ENCODE results near the gene RAET1L.

RAET1L gene

DNA sequence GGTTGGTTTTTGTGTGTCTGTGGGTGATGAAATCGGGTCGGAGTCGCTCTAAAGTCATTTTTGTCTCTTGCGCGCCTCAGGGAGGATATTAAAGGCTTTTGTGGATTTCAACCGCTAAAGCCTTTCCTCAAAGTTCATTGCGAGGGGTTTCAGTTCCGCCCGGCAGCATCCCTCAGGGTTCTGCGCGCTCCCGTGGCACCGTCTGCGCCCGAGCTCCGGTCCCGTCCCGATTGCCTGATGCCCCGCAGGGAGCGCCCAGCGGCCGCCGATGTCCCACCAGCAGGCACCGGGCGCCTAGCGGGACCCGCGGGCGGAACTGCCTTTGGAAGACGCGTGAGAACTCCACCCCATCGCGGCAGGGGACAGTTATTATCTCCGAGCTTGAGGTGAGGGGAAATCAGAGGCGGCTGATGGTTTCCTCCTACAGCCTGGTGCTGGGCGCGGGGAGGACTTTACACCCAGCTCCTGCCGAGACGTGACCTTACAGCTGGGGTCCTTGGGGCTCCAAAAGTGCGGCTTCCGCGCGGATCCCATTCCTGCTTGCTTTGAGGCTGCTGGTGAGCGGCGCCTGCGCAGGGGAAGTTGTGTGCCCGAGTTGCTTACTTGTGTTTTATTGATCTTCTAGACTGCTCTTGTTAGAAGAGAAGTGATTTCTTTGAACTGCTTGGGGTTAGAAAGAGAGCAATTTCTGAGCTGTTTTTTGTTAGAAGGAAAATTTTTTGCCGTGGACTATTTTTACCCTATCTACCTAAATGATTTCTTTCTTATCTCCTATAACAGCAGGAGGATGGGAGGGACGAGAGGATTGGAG is 34.5 kb downstream of the RAET1L start:
- DNase-seq (ENCODE audit: low spot score) = no peak
- CTCF ChIA-PET = interaction anchor here (0.6 to 1.8 kb wide), 2 partner anchors 38 to 80 kb away, joined by 3 to 5 read pairs; no protein-coding TSS in a partner anchor
- POLR2A ChIA-PET (ENCODE audit: low non-redundant PET) = no interaction called here
- no peak overlapping the region for H3K27ac ChIP-seq
- TF ChIP-seq, protein P1, sequence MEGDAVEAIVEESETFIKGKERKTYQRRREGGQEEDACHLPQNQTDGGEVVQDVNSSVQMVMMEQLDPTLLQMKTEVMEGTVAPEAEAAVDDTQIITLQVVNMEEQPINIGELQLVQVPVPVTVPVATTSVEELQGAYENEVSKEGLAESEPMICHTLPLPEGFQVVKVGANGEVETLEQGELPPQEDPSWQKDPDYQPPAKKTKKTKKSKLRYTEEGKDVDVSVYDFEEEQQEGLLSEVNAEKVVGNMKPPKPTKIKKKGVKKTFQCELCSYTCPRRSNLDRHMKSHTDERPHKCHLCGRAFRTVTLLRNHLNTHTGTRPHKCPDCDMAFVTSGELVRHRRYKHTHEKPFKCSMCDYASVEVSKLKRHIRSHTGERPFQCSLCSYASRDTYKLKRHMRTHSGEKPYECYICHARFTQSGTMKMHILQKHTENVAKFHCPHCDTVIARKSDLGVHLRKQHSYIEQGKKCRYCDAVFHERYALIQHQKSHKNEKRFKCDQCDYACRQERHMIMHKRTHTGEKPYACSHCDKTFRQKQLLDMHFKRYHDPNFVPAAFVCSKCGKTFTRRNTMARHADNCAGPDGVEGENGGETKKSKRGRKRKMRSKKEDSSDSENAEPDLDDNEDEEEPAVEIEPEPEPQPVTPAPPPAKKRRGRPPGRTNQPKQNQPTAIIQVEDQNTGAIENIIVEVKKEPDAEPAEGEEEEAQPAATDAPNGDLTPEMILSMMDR (conservative IDR thresholded peaks at IDR 0.05; ENCODE audit: low read depth) = no peak

DNA sequence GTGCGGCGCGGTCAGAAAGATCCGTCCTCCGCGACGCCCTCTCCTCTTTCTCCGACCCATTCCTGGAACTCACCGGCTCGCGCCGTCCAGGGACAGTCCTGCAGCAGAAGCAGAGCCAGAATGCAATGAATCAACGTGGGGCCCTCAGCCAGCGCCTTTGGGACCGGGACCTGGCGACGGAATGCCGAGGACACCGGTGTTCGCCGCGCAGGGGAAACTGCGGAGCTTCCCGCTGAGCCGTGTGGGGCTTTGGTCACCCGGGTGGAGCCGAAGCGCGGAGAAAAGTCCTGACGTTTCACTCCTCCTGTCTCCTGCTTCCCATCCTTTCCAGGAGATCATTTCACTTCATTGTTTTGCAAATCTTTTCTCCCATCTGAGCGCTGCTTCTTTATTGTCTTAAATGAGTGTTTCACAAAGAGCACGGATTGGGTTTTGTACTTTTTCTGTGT is 35.1 kb downstream of the RAET1L start:
- TF ChIP-seq, protein P1 (conservative IDR thresholded peaks at IDR 0.05; ENCODE audit: low read depth) = no peak
- no peak overlapping the region for H3K27ac ChIP-seq
- POLR2A ChIA-PET (ENCODE audit: low non-redundant PET) = no interaction called here
- CTCF ChIA-PET = interaction anchor here (1.8 kb wide), 1 partner anchor 81 kb away, joined by 5 read pairs; no protein-coding TSS in a partner anchor
- DNase-seq (ENCODE audit: low spot score) = no peak

DNA sequence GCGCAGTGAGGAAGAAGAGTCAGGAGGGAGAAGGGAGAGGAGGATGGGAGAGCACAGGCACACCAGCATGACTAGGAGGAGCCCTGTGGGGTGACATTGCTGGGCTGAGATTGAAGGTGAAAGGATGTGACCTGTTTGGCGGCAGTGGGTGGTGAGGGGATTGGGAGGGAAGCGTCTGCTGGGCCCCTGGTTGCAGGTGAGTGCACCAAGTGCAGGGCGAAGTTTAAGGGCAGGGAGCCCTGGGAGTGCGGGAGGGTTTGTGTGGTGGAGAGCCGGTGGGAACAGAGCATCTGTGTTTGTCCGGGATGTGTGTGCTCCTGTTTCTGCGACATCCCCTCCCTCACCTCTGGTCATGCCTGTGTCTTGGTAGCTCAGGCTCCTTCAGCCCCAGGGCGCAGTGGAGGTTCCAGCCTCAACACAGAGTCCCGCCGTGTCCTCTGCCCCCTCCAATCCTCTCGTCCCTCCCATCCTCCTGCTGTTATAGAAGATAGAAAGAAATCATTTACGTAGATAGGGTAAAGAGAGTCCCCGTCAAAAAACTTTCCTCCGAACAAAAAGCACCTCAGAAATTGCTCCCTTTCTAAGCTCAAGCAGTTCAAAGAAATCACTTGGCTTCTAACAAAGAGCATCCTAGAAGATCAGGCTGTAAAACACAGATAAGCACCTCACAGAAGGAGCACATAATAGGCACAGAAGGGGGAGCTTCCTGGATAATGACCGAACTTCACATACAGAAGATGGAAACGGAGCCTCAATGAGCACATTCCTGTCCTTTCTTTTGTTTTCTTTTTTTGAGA is 36.6 kb downstream of the RAET1L start:
- ChIA-PET POLR2A (ENCODE audit: low non-redundant PET) (no interaction called here), CTCF (interaction anchor here (0.6 kb wide), 3 partner anchors 284 to 506 kb away, joined by 3 read pairs; no protein-coding TSS in a partner anchor)
- no peak for DNase-seq (ENCODE audit: low spot score)
- TF ChIP-seq, protein P1 (conservative IDR thresholded peaks at IDR 0.05; ENCODE audit: low read depth) = no peak
- H3K27ac ChIP-seq = no peak overlapping the region

DNA sequence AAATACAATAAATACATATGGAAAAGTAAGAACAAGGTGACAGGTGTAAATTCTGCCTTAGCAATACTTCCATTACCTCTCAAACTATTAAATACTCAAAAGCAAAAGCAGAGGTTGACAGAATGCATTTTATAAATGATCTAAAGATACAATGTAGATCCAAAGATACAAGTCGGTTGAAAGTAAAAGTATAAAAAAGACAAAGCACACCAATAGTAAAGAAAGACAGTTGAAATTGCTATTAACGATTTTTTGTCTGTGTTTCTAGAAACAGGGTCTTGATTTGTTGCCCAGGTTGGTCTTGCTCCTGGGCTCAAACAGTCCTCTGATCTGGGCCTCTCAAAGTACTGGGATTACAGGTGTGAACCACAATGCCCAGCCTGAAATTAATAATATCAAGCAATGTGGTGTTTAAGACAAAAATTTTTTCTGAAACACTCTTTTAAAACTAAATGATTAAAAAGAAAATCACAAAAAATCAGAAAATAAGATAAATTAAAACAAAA is 37.7 kb downstream of the RAET1L start:
- ChIA-PET POLR2A (ENCODE audit: low non-redundant PET) (no interaction called here), CTCF (interaction anchor here (0.6 kb wide), 1 partner anchor 283 kb away, joined by 3 read pairs; no protein-coding TSS in a partner anchor)
- no peak for DNase-seq (ENCODE audit: low spot score)
- H3K27ac ChIP-seq = no peak overlapping the region
- TF ChIP-seq, protein P1 (conservative IDR thresholded peaks at IDR 0.05; ENCODE audit: low read depth) = no peak

DNA sequence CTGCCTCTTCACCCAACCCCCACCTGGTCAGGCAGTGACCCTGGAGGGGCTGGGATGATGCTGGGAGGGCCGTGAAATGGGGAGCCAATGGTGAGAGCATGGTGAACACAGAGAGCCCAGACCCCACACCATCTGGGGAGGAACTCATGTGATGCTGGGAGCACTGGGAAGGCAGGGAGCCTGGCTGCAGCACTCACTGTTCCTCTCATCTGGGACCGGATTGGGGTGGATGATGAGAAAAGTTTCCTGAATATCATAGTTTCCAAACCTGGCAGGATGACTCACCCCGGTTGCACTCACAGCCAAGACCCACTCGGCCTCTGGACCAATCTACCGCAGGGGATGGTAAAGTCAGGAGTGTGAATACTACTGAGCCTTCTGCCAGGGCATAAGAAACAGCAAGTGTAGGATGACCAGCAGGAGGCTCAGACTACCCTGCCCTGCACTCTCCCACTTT is 39.8 kb downstream of the RAET1L start:
- ChIA-PET CTCF (no interaction called here), POLR2A (ENCODE audit: low non-redundant PET) (no interaction called here)
- TF ChIP-seq, protein P1 (conservative IDR thresholded peaks at IDR 0.05; ENCODE audit: low read depth) = no peak
- no peak for DNase-seq (ENCODE audit: low spot score)
- H3K27ac ChIP-seq = no peak overlapping the region

DNA sequence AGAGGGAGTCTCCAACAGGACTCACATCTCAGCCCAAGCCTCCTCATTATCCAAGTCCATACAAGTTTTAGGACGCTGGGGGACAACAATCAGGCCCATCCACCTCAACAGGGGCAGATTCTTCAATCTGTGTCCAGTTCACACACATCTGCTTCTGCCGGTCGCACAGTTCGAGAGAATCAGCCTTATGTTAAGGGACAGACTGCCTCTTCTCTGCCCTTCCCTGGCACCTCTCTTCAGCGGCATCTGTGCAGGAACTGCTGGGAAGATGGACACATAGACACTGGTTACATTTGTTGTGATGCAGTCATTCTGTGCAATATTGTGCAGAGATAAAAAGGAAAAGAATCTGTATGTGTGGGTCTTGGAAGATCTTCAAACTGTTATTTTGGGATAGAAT is 40.6 kb downstream of the RAET1L start:
- no peak for DNase-seq (ENCODE audit: low spot score)
- ChIA-PET CTCF (interaction anchor here (0.7 kb wide), 1 partner anchor 180 kb away, joined by 3 read pairs; no protein-coding TSS in a partner anchor), POLR2A (ENCODE audit: low non-redundant PET) (no interaction called here)
- H3K27ac ChIP-seq = no peak overlapping the region
- TF ChIP-seq, protein P1 (conservative IDR thresholded peaks at IDR 0.05; ENCODE audit: low read depth) = no peak
